Activated CD4-positive, CD25-positive, alpha-beta regulatory T cell treated with anti-CD3 and anti-CD28 coated beads, Interleukin-2, amount 50 U/mL, for 16 hours (primary cell): Measurements from ENCODE around the gene ZPLD1.

Experiments
- DNase-seq: peaks from one replicate; pipeline ENCODE4 v3.0.0-alpha.2; 2020; ENCODE audit warnings: low read depth, low spot score

The ZPLD1 gene

GRCh38 chr3:102466001-102466400, 31.2 kb downstream of the ZPLD1 start:
- no peak for DNase-seq

- no peak for DNase-seq
Observed at GRCh38 chr3:102470066-102470465, 35.3 kb downstream of the ZPLD1 start.

GRCh38 chr3:102471001-102471400, 36.2 kb downstream of the ZPLD1 start:
- DNase-seq, result no peak

- no peak for DNase-seq
Observed at GRCh38 chr3:102471491-102471890, 36.7 kb downstream of the ZPLD1 start.

DNA sequence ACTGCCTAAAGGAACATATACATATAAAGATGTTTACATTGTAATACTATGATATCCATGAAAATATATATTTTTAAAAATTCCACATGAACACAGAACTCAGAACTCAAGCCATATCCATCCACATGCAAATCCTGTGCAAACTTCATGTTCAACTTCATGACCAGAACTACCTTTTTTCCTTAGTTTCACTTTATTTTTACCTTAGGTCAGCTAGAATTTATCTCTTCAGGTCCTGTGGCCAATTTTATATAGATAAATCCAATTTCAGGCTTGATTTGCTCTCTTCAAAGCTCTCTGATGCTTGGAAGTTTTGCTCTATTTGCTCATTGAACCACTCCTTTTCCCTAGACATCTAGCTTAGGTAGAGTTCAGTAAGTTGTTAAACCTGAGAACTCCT, 38.8 kb downstream of the ZPLD1 start:
- DNase-seq, result no peak

GRCh38 chr3:102474207-102474606, 39.4 kb downstream of the ZPLD1 start:
- DNase-seq, result no peak

DNA sequence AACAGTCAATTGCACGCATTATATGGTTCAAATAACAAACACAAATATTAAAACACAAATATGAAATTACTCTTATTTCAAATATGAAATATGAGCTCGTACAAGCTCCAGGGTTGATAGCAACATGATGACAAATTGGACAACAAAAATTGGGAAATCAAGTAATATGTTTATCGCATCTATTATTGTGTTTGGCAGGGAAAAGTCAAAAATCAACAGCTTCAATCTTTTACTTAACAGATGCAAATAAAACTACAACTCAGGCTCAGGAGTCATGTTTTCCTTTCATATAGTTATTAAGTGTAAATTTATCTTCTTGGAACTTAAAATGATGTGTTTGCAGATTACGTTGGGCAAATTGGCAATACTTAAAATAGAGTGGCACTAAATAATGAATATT, 41.4 kb downstream of the ZPLD1 start:
- no peak for DNase-seq

GRCh38 chr3:102478160-102478559, 43.3 kb downstream of the ZPLD1 start:
- DNase-seq, result no peak

- no peak for DNase-seq
Observed at GRCh38 chr3:102480139-102480538, 45.3 kb downstream of the ZPLD1 start.

DNA sequence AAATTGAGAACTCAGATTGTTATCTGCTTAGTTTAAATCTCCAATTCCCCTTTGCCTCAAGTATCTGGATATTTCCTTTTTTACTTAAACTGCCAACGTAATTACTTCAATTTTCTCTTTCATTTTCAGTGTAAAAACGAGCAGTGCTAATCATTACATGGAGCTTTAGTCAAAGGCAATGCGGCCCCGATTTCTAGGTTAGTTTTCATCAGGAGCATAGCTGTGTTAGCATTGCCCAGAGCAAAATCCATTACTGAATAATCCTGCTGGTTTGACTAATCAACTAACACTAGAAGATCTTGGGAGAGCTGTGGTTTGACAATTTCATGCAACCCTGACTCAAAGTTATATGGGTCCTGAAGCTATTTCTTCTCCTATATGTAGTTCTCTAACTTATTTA, 46.2 kb downstream of the ZPLD1 start:
- DNase-seq, result no peak

DNA sequence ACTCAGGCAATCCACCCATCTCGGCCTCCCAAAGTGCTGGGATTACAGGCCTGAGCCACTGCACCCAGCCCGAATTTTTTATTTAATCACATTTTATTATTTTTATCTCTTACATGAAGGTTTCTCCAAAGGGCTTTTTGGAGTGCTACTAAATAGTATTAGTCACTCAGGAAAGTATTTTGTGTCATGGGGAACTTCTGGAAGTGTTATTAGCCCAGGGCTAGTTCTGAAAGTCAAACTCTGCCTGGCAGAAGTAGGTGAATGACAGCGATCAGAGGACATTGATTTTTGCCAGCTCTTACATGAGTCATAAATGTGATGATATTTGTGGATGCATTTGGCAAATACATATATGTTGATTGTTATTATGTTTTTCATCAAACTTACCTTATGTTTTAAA, 48.7 kb downstream of the ZPLD1 start:
- DNase-seq, result no peak

DNA sequence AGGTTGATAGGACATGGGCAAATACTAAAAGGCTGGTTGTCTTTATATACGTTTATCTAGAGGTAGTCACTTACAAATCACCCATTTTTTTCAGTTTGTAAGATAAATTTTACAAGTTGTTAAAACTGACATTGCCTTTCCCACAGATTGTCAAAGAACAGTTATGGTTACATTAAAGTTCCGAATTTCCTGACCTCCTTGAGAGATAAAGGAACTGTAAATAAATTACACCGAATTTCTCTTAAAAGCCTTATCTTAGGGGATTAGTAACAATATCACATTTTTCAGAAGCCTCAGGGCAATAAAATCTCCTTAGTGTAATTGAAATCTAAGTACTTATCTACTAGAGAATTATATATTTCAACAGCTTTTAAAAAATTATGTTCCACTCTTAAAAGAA, 49.5 kb downstream of the ZPLD1 start:
- DNase-seq, result no peak

DNA sequence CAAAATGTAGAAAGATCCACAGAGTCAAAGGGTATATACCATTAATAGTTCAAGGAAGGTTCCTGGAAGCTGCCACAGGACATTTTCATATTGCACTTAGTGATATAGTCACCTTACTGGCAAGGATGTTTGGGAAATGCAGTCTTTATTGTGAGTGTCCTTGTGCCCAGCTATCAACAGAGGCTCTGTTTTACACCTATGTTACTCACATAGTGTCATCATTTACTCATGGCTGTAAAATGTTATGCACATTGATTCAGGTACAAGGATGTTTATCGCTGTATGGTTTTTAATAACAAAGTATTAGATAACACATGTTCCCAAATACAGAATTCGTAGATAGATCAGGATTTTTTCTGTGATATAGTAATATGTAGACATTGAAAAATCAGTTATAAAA, 50.9 kb downstream of the ZPLD1 start:
- DNase-seq, result no peak

GRCh38 chr3:102488331-102488730, 53.5 kb downstream of the ZPLD1 start:
- DNase-seq, result no peak

DNA sequence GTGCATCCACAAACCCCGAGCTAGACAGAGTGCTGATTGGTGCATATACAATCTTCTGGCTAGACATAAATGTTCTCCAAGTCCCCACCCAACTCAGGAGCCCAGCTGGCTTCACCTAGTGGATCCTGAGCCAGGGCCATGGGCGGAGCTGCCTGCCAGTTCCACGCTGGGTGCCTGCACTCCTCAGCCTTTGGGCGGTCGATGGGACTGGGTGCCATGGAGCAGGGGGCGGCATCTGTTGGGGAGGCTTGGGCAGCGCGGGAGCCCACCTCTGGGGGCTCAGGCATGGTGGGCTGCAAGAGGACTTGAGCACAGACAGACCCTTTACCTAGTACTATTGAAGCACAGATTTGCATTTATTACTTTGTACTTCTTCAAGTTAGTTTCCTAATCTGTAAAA, 57.5 kb downstream of the ZPLD1 start:
- DNase-seq, result no peak

DNA sequence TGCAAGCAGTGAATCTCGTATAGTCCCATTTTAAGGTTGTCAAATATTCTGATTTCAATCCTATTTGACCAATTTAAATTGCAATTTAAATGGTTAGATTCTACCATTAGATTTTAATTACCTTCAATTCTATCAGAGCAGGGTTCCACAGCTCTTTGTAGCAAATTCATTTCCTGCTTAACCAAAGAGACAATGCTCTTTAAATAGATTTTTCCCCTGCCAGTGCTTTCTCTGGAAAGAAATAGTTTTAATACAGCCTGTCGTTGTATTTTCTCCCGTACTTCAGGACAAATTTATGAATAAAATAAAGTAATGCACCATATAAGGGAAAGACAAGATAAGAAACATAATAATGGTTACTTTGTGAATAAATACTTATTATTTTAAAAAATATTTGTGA, 62.8 kb downstream of the ZPLD1 start:
- DNase-seq, result no peak

- no peak for DNase-seq
Observed at GRCh38 chr3:102505542-102505941, 70.7 kb downstream of the ZPLD1 start.

DNA sequence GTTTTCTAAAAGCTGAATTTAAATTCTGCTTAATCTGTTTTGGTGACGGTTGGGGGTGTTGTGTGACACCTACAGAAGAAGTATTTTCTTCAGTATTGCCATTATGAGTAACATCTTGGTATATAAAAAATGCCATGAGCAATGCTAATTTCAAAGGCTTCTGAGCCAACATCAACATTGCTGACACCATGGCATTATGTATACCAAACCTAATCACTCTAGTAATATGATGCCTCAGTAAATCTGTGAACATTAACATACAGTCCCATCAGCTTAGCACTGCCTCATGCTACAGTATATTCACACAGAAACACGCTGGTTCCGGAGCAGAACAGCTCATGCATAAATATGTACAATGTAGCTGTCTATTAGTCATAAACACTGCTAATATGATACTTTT, 75.8 kb downstream of the ZPLD1 start:
- no peak for DNase-seq

- no peak for DNase-seq
Observed at GRCh38 chr3:102511168-102511567, 76.4 kb downstream of the ZPLD1 start.

DNA sequence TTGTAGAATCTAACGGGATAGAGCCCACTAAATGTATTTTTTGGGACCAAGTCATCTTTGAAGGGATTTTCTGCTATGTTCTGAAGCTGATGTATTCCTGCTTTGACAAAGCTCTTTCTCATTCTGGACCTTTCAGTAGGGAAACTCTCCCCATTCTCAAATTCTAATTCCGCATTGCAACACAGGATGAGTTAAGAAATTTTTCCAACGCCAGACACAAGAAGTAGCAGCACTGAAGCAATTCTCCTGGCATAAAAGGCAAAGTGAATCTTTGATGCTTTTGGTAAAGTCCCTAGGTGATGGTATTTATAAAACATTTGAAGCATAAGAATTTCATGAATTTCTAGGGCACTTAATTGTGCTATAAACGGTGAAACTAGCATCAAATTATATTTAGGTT, 76.8 kb downstream of the ZPLD1 start:
- no peak for DNase-seq

- no peak for DNase-seq
Observed at GRCh38 chr3:102512734-102513504, 78.1 kb downstream of the ZPLD1 start.

- no peak for DNase-seq
Observed at GRCh38 chr3:102514241-102514640, 79.4 kb downstream of the ZPLD1 start.

DNA sequence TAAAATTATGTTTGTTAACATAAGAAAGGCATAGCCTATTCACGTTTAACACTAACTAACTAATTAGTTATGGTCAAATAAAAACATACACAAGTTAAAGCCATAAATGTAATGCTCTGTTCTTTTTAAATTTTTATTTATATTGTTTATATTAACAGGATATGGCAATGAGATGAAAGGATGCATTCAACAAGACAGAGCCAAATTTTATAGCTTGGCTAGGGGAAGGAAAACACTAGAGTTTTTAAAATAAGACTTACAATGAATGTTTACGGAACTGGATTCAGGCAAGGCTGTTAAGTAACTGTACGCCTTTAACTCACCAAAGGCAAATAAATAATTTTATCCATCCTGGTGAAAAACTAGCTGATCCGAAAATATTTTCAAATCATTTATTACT, 86.4 kb downstream of the ZPLD1 start:
- no peak for DNase-seq

GRCh38 chr3:102525624-102526023, 90.8 kb downstream of the ZPLD1 start:
- no peak for DNase-seq
